Parathyroid adenoma (tissue), 2 donors: ENCODE results near the gene PHYHIPL.

ENCODE experiments used
- H2AFZ ChIP-seq: fragments of 300-600 bp; sonication (generic); one replicate; pipeline ENCODE4 v1.7.0; 2017; ENCODE audit warnings: antibody characterized with exemption, mild to moderate bottlenecking
- H3K27ac ChIP-seq: fragments of 300-600 bp; sonication (generic); one replicate; pipeline ENCODE4 v1.7.0; 2017
- H3K27me3 ChIP-seq: fragments of 300-600 bp; sonication (generic); one replicate; pipeline ENCODE4 v1.7.0; 2017; ENCODE audit warnings: low read length; ENCODE audit not compliant: control insufficient read depth, insufficient read depth
- H3K36me3 ChIP-seq: fragments of 300-600 bp; sonication (generic); one replicate; pipeline ENCODE4 v1.7.0; 2017; ENCODE audit warnings: low read length; ENCODE audit not compliant: control insufficient read depth, insufficient read depth
- H3K4me1 ChIP-seq: fragments of 300-600 bp; sonication (generic); one replicate; pipeline ENCODE4 v1.7.0; 2017; ENCODE audit warnings: control low read depth
- H3K4me2 ChIP-seq: fragments of 300-600 bp; sonication (generic); one replicate; pipeline ENCODE4 v1.7.0; 2017; ENCODE audit warnings: low read length
- H3K4me3 ChIP-seq: fragments of 300-600 bp; sonication (generic); one replicate; pipeline ENCODE4 v1.7.0; 2017; ENCODE audit warnings: low read depth, low read length
- H3K79me2 ChIP-seq: fragments of 300-600 bp; sonication (generic); one replicate; pipeline ENCODE4 v1.7.0; 2017; ENCODE audit warnings: control low read depth
- H3K9ac ChIP-seq: fragments of 300-600 bp; sonication (generic); one replicate; pipeline ENCODE4 v1.7.0; 2017; ENCODE audit warnings: mild to moderate bottlenecking
- H3K9me3 ChIP-seq: fragments of 300-600 bp; sonication (generic); one replicate; pipeline ENCODE4 v1.7.0; 2017; ENCODE audit warnings: low read length; ENCODE audit not compliant: control insufficient read depth
- TF ChIP-seq, protein P1 (sequence below): fragments of 300-600 bp; sonication (generic); IDR thresholded peaks from one replicate; pipeline ENCODE4 v1.7.0; 2017; ENCODE audit warnings: antibody characterized with exemption, mild to moderate bottlenecking
- donor health status: primary hyperparathyroidism.

Gene PHYHIPL

DNA sequence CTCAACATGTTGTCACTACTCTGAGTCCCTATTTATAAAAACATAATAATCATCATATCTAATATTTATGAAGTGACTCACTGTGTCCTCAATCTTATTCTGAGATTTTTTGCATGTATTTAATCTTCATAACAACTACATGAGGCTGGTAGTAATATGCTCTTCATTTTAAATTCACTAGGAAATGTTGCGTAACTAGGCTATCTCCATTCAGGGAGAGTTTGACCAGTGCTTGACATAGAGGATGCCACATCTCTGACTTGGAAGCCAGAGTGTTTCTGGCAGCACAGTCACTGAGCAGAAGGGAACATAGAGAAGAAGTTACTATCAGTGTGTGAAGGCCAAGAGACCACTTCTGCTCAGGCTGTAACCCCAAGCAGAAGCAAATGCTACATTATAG lies 97.0 kb downstream of the PHYHIPL start:
- no peaks in the 10 kb centered on the region for H3K27me3 ChIP-seq
- H3K9me3 ChIP-seq = no peaks in the 10 kb centered on the region
- no peaks in the 10 kb centered on the region for H3K4me1 ChIP-seq
- TF ChIP-seq, protein P1, sequence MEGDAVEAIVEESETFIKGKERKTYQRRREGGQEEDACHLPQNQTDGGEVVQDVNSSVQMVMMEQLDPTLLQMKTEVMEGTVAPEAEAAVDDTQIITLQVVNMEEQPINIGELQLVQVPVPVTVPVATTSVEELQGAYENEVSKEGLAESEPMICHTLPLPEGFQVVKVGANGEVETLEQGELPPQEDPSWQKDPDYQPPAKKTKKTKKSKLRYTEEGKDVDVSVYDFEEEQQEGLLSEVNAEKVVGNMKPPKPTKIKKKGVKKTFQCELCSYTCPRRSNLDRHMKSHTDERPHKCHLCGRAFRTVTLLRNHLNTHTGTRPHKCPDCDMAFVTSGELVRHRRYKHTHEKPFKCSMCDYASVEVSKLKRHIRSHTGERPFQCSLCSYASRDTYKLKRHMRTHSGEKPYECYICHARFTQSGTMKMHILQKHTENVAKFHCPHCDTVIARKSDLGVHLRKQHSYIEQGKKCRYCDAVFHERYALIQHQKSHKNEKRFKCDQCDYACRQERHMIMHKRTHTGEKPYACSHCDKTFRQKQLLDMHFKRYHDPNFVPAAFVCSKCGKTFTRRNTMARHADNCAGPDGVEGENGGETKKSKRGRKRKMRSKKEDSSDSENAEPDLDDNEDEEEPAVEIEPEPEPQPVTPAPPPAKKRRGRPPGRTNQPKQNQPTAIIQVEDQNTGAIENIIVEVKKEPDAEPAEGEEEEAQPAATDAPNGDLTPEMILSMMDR = no peak
- no peak overlapping the region for H3K9ac ChIP-seq
- H3K79me2 ChIP-seq = no peaks in the 10 kb centered on the region
- no peak overlapping the region for H2AFZ ChIP-seq
- H3K36me3 ChIP-seq = no peaks in the 10 kb centered on the region
- H3K4me2 ChIP-seq = no peak overlapping the region
- H3K4me3 ChIP-seq = no peak overlapping the region
- H3K27ac ChIP-seq = no peak overlapping the region

DNA sequence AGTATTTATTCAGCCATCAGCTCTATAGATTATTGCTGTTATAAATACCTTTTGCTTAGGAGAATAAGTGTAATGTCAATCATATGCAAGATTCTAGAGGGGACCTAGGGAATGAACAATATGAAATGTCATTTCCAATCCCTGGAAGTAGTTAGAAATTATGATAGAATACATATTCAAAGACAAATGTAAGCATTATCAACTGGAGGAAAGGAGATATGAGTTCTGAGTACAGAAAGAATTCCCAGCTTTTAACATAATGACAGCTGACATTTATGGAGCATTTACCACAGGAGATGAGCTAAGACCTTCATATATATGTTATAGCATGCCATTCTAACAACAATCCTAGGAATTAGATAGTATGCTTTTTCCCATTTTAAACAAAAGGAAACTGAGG lies 99.7 kb downstream of the PHYHIPL start:
- no peak overlapping the region for H3K9ac ChIP-seq
- H2AFZ ChIP-seq = no peak overlapping the region
- H3K9me3 ChIP-seq = no peaks in the 10 kb centered on the region
- TF ChIP-seq, protein P1 = no peak
- no peaks in the 10 kb centered on the region for H3K36me3 ChIP-seq
- no peak overlapping the region for H3K4me3 ChIP-seq
- no peak overlapping the region for H3K27ac ChIP-seq
- no peaks in the 10 kb centered on the region for H3K79me2 ChIP-seq
- no peak overlapping the region for H3K4me2 ChIP-seq
- H3K27me3 ChIP-seq = no peaks in the 10 kb centered on the region
- no peaks in the 10 kb centered on the region for H3K4me1 ChIP-seq

DNA sequence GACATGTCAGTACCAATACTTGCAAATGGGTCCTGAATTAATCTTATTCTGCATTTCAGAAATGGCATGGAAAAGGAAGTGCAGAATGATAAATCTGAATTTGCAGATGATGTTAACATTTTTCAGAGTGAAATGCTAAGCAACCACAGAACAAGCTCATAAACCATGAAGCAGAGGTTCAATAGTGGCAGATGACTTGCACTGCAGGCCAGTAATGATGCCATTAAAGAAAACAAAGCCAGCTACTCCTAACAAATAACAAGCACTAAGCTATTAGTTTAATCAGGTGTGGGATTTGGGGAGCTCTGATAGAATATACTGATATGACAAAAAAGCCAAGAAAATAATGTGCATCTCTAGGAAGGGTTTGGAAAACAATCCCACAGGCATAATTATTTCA lies 100.5 kb downstream of the PHYHIPL start:
- H3K36me3 ChIP-seq = no peaks in the 10 kb centered on the region
- no peaks in the 10 kb centered on the region for H3K9me3 ChIP-seq
- no peak overlapping the region for H3K27ac ChIP-seq
- no peaks in the 10 kb centered on the region for H3K79me2 ChIP-seq
- no peak overlapping the region for H3K4me2 ChIP-seq
- TF ChIP-seq, protein P1 = no peak
- H2AFZ ChIP-seq = no peak overlapping the region
- no peaks in the 10 kb centered on the region for H3K4me1 ChIP-seq
- no peak overlapping the region for H3K9ac ChIP-seq
- H3K4me3 ChIP-seq = no peak overlapping the region
- no peaks in the 10 kb centered on the region for H3K27me3 ChIP-seq

DNA sequence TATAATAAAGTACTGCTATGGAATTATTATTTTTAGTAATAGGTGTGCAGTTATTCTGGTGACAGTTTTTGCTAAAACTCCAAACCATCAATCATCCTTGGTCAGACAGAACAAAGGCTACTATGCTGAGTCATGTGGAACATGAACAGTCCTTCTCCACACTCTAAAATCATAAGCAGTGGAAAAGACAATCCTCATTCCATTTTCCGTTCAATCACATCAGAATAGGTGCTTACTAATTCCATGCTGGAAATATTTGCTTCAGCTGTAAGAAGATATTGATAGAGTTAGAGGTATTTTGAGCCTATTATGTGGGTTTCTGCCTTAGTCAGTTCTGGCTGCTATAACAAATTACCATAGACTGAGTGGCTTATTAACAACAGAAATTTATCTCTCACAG lies 103.0 kb downstream of the PHYHIPL start:
- Histone ChIP-seq H3K9ac (no peak overlapping the region), H3K4me1 (peaks cover 6% of the 10 kb centered on the region), H3K9me3 (no peaks in the 10 kb centered on the region), H3K4me3 (no peak overlapping the region), H3K36me3 (no peaks in the 10 kb centered on the region), H3K27me3 (no peaks in the 10 kb centered on the region), H3K79me2 (no peaks in the 10 kb centered on the region), H3K27ac (no peak overlapping the region), H3K4me2 (no peak overlapping the region), H2AFZ (no peak overlapping the region)
- TF ChIP-seq, protein P1 = no peak

DNA sequence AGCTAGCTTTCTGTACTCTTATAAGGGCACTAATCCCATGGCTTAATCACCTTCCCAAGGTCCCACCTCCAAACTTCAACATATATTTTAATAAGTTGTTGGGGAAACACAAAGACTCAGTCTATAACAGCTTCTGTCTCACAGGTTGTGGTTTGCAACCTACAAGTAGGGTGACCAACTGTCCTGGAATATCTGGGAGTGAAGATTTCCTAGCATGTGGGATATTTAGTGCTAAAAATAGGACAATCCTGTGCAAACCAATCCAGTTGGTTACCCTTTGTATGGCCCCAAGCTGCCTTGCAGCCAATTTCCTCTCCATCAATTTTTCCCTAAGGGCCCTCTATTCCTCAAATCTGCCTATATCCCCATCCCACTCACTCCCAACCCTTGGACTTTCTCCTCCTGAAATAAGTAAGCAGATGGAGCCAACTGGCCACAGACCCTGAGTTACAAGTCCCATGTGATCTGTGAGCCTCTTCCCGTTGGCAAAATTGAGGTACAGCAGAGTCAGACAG lies 103.6 kb downstream of the PHYHIPL start:
- Histone ChIP-seq H3K36me3 (no peaks in the 10 kb centered on the region), H3K9me3 (no peaks in the 10 kb centered on the region), H3K79me2 (no peaks in the 10 kb centered on the region), H3K27me3 (no peaks in the 10 kb centered on the region), H3K27ac (no peak overlapping the region), H3K4me3 (no peak overlapping the region), H3K4me2 (no peak overlapping the region), H2AFZ (no peak overlapping the region), H3K4me1 (peaks cover 6% of the 10 kb centered on the region), H3K9ac (no peak overlapping the region)
- TF ChIP-seq, protein P1 = no peak
